GM19239 (cell line): ENCODE data around the gene SULT1A1.

Experiments
- DNase-seq: peaks from one replicate; pipeline ENCODE4 v3.0.0; 2011; ENCODE audit warnings: low spot score; ENCODE audit not compliant: insufficient read length
- FAIRE-seq: peaks from 2 replicates; lab custom pipeline; 2011; peaks lifted over from hg19 to GRCh38; lab: Jason Lieb, UNC

SULT1A1 gene

DNA sequence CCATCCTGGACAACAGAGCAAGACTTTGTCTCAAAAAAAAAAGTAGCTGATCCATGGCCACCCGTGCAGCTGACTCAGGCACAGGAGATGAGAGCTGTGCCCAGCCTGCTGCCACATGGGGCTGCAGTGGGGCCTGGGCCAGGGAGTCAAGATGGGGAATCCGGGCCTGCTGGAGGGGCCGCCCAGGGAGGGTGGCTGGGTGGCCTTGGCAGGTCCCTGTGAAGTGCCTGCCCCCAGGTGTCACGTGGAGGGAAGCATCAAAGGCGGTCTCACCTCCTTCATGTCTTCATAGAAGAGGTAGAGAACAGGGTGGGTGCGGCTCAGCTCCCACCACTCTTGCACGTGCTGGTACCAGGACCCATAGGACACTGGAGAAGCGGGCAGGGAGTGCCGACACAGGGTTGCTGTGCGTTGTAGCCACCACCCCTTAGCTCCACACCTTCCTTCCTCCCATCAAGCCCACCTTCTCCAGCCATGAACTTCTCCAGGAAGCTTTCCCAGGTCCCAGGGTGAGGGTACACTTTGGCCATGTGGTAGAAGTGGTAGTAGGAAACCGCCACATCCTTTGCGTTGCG lies 16.8 kb downstream of the SULT1A1 start:
- FAIRE-seq: no peak

DNA sequence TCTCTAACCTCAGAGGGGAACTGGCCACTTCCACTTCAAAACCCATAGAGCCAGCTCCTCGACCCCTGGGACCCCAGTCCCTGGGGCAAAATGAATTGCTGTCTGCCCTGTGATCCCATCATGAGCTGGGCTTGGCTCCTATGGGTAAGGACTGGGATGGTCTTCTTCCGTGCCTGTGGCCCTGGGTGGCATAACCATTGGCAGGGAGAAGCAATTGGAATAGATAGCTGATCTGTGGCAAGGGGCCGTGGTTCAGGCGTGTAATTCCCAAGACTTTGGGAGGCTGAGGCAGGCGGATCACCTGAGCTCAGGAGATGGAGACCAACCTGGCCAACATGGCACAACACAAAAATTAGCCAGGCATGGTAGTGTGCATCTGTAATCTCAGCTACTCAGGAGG lies 17.3 kb downstream of the SULT1A1 start:
- FAIRE-seq: no peak

More for the DNA sequence above, 16.8 kb downstream of the SULT1A1 start:
- DNase-seq: no peak

GRCh38 chr16:28591355-28591754 lies 18.5 kb downstream of the SULT1A1 start:
- no peak for DNase-seq
- no peak for FAIRE-seq

More for the DNA sequence above, 17.3 kb downstream of the SULT1A1 start:
- no peak for DNase-seq

- DNase-seq (no peak), FAIRE-seq (no peak)
Observed at GRCh38 chr16:28590384-28591340, 19.2 kb downstream of the SULT1A1 start.

DNA sequence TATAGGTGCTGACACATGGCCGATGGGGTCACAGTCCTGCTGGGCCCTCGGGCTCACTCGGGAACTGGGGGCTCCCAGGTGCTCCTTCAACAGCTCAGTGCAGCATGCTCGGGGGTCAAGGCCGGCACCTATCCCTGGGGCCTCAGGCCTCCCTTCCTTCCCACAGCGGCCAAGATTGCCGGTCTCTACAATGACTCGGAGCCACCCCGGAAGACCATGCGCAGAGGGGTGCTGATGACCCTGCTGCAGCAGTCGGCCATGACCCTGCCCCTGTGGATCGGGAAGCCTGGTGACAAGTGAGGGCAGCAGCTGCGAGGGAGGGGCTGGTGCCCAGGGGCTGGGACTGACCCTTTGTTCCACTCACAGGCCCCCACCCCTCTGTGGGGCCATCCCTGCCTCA lies 19.9 kb downstream of the SULT1A1 start:
- DNase-seq (no peak), FAIRE-seq (no peak)

DNA sequence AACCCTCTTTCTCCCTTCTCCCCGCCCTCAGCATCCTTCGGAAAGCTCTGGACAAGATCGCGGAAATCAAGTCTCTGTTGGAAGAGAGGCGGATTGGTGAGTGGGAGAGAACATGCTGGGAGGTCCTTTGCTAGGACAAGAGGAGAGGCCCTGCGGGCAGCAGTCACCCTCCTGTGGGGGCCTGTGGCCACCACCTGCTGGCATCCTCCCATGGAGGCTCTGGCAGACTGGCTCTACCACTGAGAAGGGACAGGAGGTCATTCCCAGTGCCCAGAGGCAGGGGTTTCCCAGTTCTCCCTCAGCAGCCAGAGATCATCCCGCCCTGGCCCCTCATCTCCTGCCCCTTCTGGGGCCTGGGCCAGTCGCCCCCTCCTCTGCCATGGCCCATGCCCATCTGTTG lies 20.8 kb downstream of the SULT1A1 start:
- FAIRE-seq: no peak
- no peak for DNase-seq

DNA sequence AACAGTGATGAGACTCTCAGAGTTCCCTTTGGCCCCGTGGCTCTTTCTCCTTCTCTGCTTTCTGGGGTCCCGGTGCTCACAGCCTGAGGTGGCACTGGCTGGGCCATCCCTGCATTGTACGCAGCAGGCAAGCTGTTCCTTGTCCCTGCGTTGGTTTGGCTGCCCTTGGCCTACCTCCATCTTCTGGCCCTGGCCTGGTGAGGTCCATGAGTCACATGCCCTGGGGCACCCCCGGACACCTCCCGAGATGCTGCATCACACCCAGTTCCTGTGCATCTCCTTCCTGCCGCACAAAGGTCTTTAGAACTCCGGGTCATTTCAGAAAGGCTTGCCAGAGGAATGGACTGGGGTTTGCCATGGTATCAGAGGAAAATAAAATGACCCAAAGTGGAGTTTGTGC lies 22.5 kb downstream of the SULT1A1 start:
- DNase-seq (no peak), FAIRE-seq (no peak)

DNA sequence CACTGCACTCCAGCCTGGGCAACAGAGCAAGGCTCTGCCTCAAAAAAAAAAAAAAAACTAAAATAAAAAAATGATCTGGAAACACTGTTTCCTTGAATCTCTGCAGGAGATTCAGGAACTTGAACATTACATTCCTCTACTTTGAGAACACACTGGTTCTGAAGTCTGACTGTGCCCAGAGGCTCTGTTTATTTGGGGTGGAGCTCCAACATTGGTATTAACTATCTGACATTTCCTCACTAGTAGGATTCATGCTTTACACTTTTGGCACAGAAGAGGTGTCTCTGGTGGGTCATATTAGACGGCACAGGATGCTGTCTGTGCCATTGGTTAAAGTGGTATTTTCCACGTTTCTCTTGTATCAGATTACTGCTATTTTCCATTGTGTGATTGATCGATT lies 23.4 kb downstream of the SULT1A1 start:
- FAIRE-seq (no peak), DNase-seq (no peak)

DNA sequence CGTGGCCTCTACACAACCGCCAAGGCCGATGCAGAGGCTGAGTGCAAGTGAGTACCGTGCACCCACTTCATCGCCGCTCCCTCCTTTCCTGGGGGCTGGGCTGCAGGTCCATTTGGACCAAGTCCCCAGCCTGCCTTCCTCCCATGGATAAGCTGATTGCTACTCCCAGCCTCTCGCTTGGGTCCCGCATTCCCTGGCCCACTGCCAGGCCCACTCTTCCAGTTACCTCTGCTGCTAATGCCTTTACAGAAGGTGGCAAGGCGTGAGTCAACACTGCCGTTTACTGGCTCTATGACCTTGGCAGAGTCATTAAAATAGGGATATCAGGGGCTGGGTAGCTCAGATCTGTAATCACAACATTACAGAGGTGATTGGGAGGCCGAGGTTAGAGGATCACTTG lies 24.2 kb downstream of the SULT1A1 start:
- no peak for DNase-seq
- no peak for FAIRE-seq

DNA sequence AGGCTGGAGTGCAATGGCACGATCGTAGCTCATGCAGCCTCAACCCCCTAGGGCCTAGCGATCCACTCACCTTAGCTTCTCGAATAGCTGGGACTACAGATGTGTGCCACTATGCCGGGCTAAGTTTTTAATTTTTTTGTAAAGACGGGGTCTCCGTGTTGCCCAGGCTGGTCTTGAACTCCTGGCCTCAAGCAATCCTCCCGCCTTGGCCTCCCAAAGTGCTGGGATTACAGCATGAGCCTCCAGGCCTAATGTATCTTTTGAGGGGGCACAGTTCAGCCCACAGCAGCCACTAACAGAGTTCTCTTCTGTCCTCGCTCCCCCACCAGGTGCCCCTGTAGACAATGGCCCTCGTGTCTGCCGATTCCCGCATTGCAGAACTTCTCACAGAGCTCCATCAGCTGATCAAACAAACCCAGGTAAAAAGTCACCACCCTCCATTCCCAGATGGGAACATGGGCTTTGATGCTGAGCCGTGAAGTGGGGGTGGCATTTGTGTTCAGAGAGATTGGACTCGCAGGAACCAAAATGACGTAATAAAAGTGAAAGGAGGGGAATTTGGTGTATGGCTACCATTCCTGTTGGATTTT lies 29.0 kb downstream of the SULT1A1 start:
- FAIRE-seq (no peak), DNase-seq (no peak)

- FAIRE-seq (no peak), DNase-seq (no peak)
Observed at GRCh38 chr16:28575446-28576109, 34.3 kb downstream of the SULT1A1 start.

- DNase-seq (no peak), FAIRE-seq (no peak)
Observed at GRCh38 chr16:28574925-28575324, 34.9 kb downstream of the SULT1A1 start.

DNA sequence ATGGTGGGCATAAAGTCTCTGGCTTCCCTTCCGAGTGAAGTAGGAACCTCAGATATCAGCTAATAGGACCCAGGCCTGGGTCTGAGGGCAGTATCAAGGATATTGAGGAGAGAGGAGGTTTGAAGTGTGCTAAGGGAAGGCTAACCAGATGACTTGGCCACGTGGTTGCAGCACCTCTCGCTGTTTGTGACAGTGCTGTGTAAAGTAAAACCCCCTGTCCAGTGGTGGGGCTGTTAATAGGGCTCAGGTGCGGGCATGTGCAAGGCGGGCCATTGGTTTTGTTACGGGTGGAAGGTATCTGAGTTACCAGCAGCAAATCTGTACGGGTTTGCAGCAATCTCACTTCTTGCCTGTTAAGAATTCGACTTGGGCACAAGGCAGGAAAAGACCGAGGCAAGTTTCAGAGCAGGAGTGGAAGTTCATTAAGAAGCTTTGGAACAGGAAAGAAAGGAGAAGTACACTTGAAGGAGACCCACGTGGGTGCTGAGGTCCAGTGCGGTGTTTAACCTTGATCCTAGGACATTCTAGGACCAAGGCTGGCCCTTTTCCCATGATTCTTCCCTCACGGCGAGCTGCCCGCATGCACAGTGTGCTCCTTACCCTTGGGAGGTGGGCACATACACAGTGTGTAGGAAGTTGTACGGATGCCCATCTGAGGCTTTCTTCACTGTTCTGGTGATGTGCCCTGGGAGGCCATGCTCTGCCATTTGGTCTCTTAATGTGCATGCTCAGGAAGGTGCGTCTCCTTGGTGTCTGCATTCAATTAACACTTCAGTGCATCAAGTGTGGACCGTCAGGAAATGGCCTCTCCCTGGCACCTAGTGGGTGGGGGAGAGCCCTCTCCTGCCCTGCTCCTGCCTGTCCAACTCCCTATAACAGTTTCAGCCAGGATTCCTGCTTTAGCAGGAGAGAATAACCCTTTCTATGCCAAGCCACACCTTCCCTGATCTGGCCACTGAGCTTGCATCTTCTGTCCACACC lies 35.8 kb downstream of the SULT1A1 start:
- FAIRE-seq: no peak

DNA sequence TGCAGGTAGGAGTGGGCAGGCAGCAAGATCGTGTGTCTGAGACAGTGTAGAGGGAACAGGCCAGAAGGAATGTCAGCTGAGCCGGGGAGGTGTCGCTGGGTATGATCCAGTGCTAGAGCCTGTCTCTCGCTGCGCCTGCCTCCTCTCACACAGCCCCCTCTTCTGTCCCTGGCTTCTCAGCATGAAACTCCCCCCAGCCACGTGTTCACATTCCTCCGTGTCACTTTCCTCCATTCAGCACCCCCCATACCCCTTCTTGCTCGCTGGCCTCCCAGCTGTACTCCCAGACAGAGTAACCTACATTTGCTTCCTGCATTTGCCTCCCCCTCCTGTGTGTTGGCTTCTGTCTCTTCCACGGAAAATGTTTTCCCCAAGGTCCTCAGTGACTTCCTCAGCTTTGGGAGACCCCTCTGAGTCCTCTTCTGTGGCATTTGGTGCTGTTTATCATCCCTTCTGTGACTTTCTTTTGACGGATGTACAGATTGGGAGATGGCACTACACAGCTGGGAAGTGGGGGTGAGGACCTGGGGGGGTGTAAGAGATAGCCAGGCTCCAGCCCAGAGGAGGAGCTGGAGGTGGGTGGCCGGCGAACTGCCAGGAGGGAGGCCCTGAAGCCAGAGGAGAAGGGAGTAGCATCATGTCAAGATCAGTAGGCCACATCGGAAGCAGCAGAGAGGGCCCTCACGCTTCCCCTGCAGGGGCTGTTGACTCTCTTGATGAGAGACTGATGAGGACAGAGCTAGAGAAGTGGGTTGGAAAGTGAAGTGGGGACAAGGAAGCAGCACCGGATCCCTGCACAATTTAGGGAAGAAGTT lies 36.9 kb downstream of the SULT1A1 start:
- no peak for FAIRE-seq
- DNase-seq: no peak

More for the DNA sequence above, 35.8 kb downstream of the SULT1A1 start:
- DNase-seq: no peak

DNA sequence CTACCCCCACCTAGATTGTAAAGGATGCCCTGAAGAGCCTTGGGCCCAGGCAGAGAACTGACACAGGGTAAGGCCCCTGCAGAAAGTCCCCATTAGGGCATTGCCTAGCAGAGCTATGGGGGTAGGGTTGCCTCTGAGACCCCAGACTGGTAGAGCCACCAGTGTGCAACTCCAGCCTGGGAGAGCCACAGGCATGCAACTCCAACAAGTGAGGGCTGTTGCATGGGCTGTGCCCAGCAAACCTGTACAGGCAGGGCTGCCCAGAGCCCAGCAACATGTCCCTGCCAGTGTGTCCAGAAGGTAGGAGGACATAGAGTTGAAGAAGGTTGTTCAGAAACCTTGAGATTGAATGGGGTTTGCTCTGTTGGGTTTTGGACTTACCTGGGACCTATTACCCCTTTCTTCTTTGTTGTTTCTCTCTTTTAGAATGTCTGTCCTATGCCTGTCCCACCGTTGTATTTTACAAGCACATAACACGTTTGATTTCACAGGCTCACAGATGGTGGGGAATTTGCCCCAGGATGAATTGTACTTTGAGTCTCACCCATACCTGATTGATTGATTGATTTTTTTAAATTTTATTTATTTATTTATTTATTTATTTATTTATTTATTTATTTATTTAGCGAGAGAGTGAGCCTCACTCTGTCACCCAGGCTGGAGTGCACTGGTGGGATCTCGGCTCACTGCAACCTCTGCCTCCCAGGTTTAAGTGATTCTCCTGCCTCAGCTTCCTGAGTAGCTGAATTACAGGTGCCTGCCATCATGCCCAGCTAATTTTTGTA lies 39.7 kb downstream of the SULT1A1 start:
- no peak for FAIRE-seq
- DNase-seq: no peak

- DNase-seq: no peak
Observed at GRCh38 chr16:28569021-28569420, 40.8 kb downstream of the SULT1A1 start.

GRCh38 chr16:28567292-28567691 lies 42.6 kb downstream of the SULT1A1 start:
- no peak for FAIRE-seq
- no peak for DNase-seq

More at GRCh38 chr16:28569021-28569420, 40.8 kb downstream of the SULT1A1 start:
- no peak for FAIRE-seq
